Trophoblast cell (in vitro differentiated cells and primary cell): ENCODE data around the gene SIGLEC5.

Experiments used
- DNase-seq, 2 donors: peaks; one replicate each; pipeline ENCODE4 v3.0.0-alpha.2; 2016
- H2AFZ ChIP-seq: 2 replicates; pipeline ENCODE4 v1.6.1; 2013; ENCODE audit warnings: low read length, moderate library complexity, mild to moderate bottlenecking; ENCODE audit not compliant: insufficient read depth, poor library complexity
- H2AK5ac ChIP-seq: 2 replicates; pipeline ENCODE4 v1.6.1; 2013; ENCODE audit warnings: mild to moderate bottlenecking, low read length
- H2BK120ac ChIP-seq: 2 replicates; pipeline ENCODE4 v1.6.1; 2013; ENCODE audit warnings: low read length, mild to moderate bottlenecking, moderate library complexity; ENCODE audit not compliant: insufficient read depth, poor library complexity
- H2BK12ac ChIP-seq: 2 replicates; pipeline ENCODE4 v1.6.1; 2013; ENCODE audit warnings: mild to moderate bottlenecking, low read length, moderate library complexity
- H2BK5ac ChIP-seq: 2 replicates; pipeline ENCODE4 v1.6.1; 2013; ENCODE audit warnings: low read length, low read depth, moderate library complexity, mild to moderate bottlenecking; ENCODE audit not compliant: poor library complexity
- H3K14ac ChIP-seq: 2 replicates; pipeline ENCODE4 v1.6.1; 2013; ENCODE audit warnings: mild to moderate bottlenecking, low read length
- H3K18ac ChIP-seq: 2 replicates; pipeline ENCODE4 v1.6.1; 2013; ENCODE audit warnings: mild to moderate bottlenecking, low read length
- H3K23ac ChIP-seq: 2 replicates; pipeline ENCODE4 v1.6.1; 2013; ENCODE audit warnings: low read length
- H3K27ac ChIP-seq: 2 replicates; pipeline ENCODE4 v1.5.1; 2013; ENCODE audit warnings: low read depth, mild to moderate bottlenecking, inconsistent platforms, low read length, moderate library complexity
- H3K27me3 ChIP-seq: 2 replicates; pipeline ENCODE4 v1.6.1; 2013; ENCODE audit warnings: inconsistent platforms, mild to moderate bottlenecking, low read length, moderate library complexity; ENCODE audit not compliant: insufficient read depth
- H3K36me3 ChIP-seq, 2 experiments: 1 replicate in 1 of 2; 2 replicates in 1 of 2; pipeline ENCODE4 v1.6.1; 2013; ENCODE audit warnings: low read length in 2 of 2, mild to moderate bottlenecking in 2 of 2, moderate library complexity in 1 of 2; ENCODE audit not compliant: insufficient read depth in 2 of 2, control insufficient read depth in 1 of 2
- H3K4ac ChIP-seq: 2 replicates; pipeline ENCODE4 v1.6.1; 2013; ENCODE audit warnings: low read depth, mild to moderate bottlenecking, low read length, moderate library complexity
- H3K4me1 ChIP-seq, 2 experiments: 1 replicate in 1 of 2; 2 replicates in 1 of 2; pipeline ENCODE4 v1.6.1; 2013; ENCODE audit warnings: low read length in 2 of 2, mild to moderate bottlenecking in 2 of 2, moderate library complexity in 1 of 2; ENCODE audit not compliant: insufficient read depth in 2 of 2, control insufficient read depth in 1 of 2
- H3K4me2 ChIP-seq: 2 replicates; pipeline ENCODE4 v1.6.1; 2013; ENCODE audit warnings: inconsistent platforms, mild to moderate bottlenecking, low read length, moderate library complexity
- H3K4me3 ChIP-seq: 2 replicates; pipeline ENCODE4 v1.5.1; 2013; ENCODE audit warnings: mild to moderate bottlenecking, low read depth, low read length, inconsistent platforms
- H3K79me1 ChIP-seq: one replicate; pipeline ENCODE4 v1.6.1; 2013; ENCODE audit warnings: low read length
- H3K79me2 ChIP-seq: 2 replicates; pipeline ENCODE4 v1.6.1; 2013; ENCODE audit warnings: low read length, mild to moderate bottlenecking; ENCODE audit not compliant: control insufficient read depth, insufficient read depth, poor library complexity
- H3K9ac ChIP-seq: 2 replicates; pipeline ENCODE4 v1.6.1; 2013; ENCODE audit warnings: mild to moderate bottlenecking, low read length
- H3K9me3 ChIP-seq: 2 replicates; pipeline ENCODE4 v1.6.1; 2013; ENCODE audit warnings: low read depth, mild to moderate bottlenecking, control low read depth, inconsistent platforms, low read length; ENCODE audit not compliant: insufficient read depth
- H4K12ac ChIP-seq: 2 replicates; pipeline ENCODE4 v1.6.1; 2013; ENCODE audit warnings: low read depth, mild to moderate bottlenecking, low read length, moderate library complexity
- H4K8ac ChIP-seq: 2 replicates; pipeline ENCODE4 v1.6.1; 2013; ENCODE audit warnings: low read depth, mild to moderate bottlenecking, low read length, moderate library complexity
- H4K91ac ChIP-seq: one replicate; pipeline ENCODE4 v1.6.1; 2013; ENCODE audit warnings: low read depth, mild to moderate bottlenecking, low read length, moderate library complexity
- WGBS: extraction: QIAGEN DNeasy Blood & Tissue Kit; methylation state at CpG from one replicate; pipeline ENCODE4 v1.1.7; 2013; ENCODE audit warnings: missing lambda C conversion rate; ENCODE audit not compliant: insufficient read length, insufficient coverage; ENCODE audit errors: extremely low coverage; 5-methylcytosine and 5-hydroxymethylcytosine counted together

The SIGLEC5 gene

GRCh38 chr19:51664997-51665396 lies 34.8 kb upstream of the SIGLEC5 start:
- no peak overlapping the region for H2BK12ac ChIP-seq
- H3K4ac ChIP-seq, result no peak overlapping the region
- no peaks in the 10 kb centered on the region for H3K79me2 ChIP-seq
- no peak overlapping the region for H3K4me2 ChIP-seq
- no peak overlapping the region for H2BK120ac ChIP-seq
- H3K9me3 ChIP-seq, result no peaks in the 10 kb centered on the region
- H3K14ac ChIP-seq, result no peak overlapping the region
- H3K18ac ChIP-seq, result no peak overlapping the region
- H3K4me3 ChIP-seq, result no peak overlapping the region
- H3K27me3 ChIP-seq, result no peaks in the 10 kb centered on the region
- H4K12ac ChIP-seq, result no peak overlapping the region
- H3K27ac ChIP-seq, result no peak overlapping the region
- H3K9ac ChIP-seq, result no peak overlapping the region
- no peaks in the 10 kb centered on the region for H3K36me3 ChIP-seq
- no peak overlapping the region for H2AK5ac ChIP-seq
- H4K91ac ChIP-seq, result no peak overlapping the region
- H3K4me1 ChIP-seq, result no peaks in the 10 kb centered on the region
- H2BK5ac ChIP-seq, result no peak overlapping the region
- no peak overlapping the region for H3K23ac ChIP-seq
- no peaks in the 10 kb centered on the region for H3K79me1 ChIP-seq
- H4K8ac ChIP-seq, result no peak overlapping the region
- H2AFZ ChIP-seq, result no peak overlapping the region
- no CpG with 5 or more reads among the region's 3 CpGs for WGBS
- DNase-seq, result no peak

DNA sequence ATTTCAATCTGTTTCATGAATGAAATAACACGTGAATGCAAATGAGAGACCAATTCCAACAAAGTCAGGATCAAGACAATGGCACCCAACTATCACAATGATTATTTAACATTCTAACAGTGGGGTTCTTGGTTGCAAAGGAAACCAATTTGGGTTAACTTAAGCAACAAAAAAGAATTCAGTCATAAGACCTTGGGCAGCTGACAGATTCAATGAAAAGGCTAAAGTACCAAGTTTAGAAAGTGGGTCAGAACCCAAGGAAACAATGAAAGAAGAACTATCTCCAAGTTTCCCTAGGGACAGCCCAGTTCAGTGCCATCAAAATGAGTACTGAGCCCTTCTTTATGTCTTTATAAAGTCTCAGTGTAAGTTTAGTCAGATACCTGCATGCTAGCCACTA lies 33.9 kb upstream of the SIGLEC5 start:
- Histone ChIP-seq H3K4me2 (no peak overlapping the region), H4K12ac (no peak overlapping the region), H2BK120ac (no peak overlapping the region), H3K18ac (no peak overlapping the region), H3K79me2 (no peaks in the 10 kb centered on the region), H3K27ac (no peak overlapping the region), H2AFZ (no peak overlapping the region), H3K14ac (no peak overlapping the region), H3K79me1 (no peaks in the 10 kb centered on the region), H2BK12ac (no peak overlapping the region), H3K9ac (no peak overlapping the region), H2AK5ac (no peak overlapping the region), H3K27me3 (no peaks in the 10 kb centered on the region), H3K23ac (no peak overlapping the region), H4K91ac (no peak overlapping the region), H2BK5ac (no peak overlapping the region), H3K4ac (no peak overlapping the region), H3K36me3 (no peaks in the 10 kb centered on the region), H4K8ac (no peak overlapping the region), H3K4me3 (no peak overlapping the region), H3K4me1 (no peaks in the 10 kb centered on the region), H3K9me3 (no peaks in the 10 kb centered on the region)
- no peak for DNase-seq
- no CpG with 5 or more reads among the region's 1 CpG for WGBS

DNA sequence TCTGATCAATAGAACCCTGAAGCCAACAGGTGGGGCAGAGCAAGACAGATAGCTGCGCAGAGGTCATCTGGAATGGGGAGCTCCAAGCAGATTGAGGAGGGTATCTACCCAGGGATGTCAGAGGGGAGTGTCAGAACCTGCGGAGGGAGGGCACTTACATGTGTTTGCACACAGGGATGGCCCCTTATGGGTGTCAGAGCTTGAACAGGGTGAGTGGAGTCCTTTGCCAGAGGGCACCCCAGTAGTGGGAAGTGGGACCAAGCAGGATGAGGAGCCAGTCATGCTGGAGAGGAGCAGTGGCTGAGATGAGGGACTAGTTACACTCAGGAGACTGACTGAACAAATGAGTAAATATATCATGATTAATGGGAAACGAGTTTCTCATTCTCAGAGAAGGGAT lies 33.4 kb upstream of the SIGLEC5 start:
- Histone ChIP-seq H3K4me1 (no peaks in the 10 kb centered on the region), H3K27ac (no peak overlapping the region), H2BK120ac (no peak overlapping the region), H3K18ac (no peak overlapping the region), H3K9ac (no peak overlapping the region), H3K23ac (no peak overlapping the region), H4K12ac (no peak overlapping the region), H3K36me3 (no peaks in the 10 kb centered on the region), H2BK5ac (no peak overlapping the region), H2BK12ac (no peak overlapping the region), H4K91ac (no peak overlapping the region), H3K27me3 (no peaks in the 10 kb centered on the region), H3K4me2 (no peak overlapping the region), H3K4ac (no peak overlapping the region), H3K9me3 (no peaks in the 10 kb centered on the region), H3K14ac (no peak overlapping the region), H4K8ac (no peak overlapping the region), H3K79me2 (no peaks in the 10 kb centered on the region), H2AK5ac (no peak overlapping the region), H2AFZ (no peak overlapping the region), H3K4me3 (no peak overlapping the region), H3K79me1 (no peaks in the 10 kb centered on the region)
- no CpG with 5 or more reads among the region's 3 CpGs for WGBS
- no peak for DNase-seq

GRCh38 chr19:51660975-51661600 lies 30.9 kb upstream of the SIGLEC5 start:
- no peaks in the 10 kb centered on the region for H3K79me2 ChIP-seq
- no peak overlapping the region for H3K4me2 ChIP-seq
- H3K36me3 ChIP-seq, result no peaks in the 10 kb centered on the region
- no peak overlapping the region for H2AK5ac ChIP-seq
- H3K18ac ChIP-seq, result no peak overlapping the region
- no peak overlapping the region for H3K23ac ChIP-seq
- no peak overlapping the region for H3K4me3 ChIP-seq
- H2AFZ ChIP-seq, result no peak overlapping the region
- no CpG with 5 or more reads among the region's 10 CpGs for WGBS
- no peaks in the 10 kb centered on the region for H3K79me1 ChIP-seq
- H4K91ac ChIP-seq, result no peak overlapping the region
- H3K4me1 ChIP-seq, result peaks cover 0 to 2% of the 10 kb centered on the region in 2 experiments
- DNase-seq, result peak; percentile 60 to 91
- no peak overlapping the region for H4K8ac ChIP-seq
- H4K12ac ChIP-seq, result no peak overlapping the region
- H3K14ac ChIP-seq, result no peak overlapping the region
- no peak overlapping the region for H2BK120ac ChIP-seq
- no peak overlapping the region for H3K27ac ChIP-seq
- H3K27me3 ChIP-seq, result no peaks in the 10 kb centered on the region
- no peaks in the 10 kb centered on the region for H3K9me3 ChIP-seq
- H3K9ac ChIP-seq, result no peak overlapping the region
- no peak overlapping the region for H2BK5ac ChIP-seq
- H2BK12ac ChIP-seq, result no peak overlapping the region
- H3K4ac ChIP-seq, result no peak overlapping the region
